Measurements from ENCODE around the gene TIFAB.

TIFAB gene

DNA sequence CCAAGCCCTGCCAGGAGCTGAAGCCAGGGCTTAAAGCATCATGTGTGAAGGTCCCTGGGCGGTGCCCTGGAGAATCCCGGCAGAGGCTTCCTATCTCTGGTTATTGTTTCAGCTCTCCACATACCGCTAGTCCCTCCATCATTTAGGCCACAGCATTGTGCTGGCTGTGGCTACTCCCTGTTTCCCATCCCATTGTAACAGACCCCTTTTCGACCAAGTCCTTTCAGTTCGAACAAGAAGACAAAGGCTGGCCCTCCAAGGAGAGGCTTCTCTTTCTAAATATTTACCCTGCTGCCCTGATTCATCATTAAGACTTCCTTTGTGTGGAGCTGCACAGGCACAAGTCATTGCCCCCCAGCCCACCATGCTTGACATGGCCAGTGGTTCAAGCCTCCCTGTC lies 42.0 kb upstream of the TIFAB start:
- Histone ChIP-seq H4K20me1 (ENCODE audit: control insufficient read depth, insufficient read depth, low read depth, low read length) (no peaks in the 10 kb centered on the region), H3K9me2 (replicated peaks; ENCODE audit: control insufficient read depth, low read length) (no peaks in the 10 kb centered on the region), H3K79me2 (ENCODE audit: control insufficient read depth, low read length) (no peaks in the 10 kb centered on the region), H3K4me2 (ENCODE audit: low read length) (no peak overlapping the region), H3K27me3 (ENCODE audit: control insufficient read depth, low read length) (peaks cover 54% of the 10 kb centered on the region), H3F3A (ENCODE audit: control insufficient read depth, insufficient read depth) (no peaks in the 10 kb centered on the region), H3K36me3 (ENCODE audit: control insufficient read depth, low read length) (no peaks in the 10 kb centered on the region), H3K4me1 (ENCODE audit: control insufficient read depth, low read length) (no peaks in the 10 kb centered on the region), H3K27ac (ENCODE audit: low read depth, low read length) (no peak overlapping the region), H3K4me3 (ENCODE audit: low read length) (no peak overlapping the region), H3K9me3 (ENCODE audit: control insufficient read depth, insufficient read depth, low read length) (no peaks in the 10 kb centered on the region)
- TF ChIP-seq, protein P1, sequence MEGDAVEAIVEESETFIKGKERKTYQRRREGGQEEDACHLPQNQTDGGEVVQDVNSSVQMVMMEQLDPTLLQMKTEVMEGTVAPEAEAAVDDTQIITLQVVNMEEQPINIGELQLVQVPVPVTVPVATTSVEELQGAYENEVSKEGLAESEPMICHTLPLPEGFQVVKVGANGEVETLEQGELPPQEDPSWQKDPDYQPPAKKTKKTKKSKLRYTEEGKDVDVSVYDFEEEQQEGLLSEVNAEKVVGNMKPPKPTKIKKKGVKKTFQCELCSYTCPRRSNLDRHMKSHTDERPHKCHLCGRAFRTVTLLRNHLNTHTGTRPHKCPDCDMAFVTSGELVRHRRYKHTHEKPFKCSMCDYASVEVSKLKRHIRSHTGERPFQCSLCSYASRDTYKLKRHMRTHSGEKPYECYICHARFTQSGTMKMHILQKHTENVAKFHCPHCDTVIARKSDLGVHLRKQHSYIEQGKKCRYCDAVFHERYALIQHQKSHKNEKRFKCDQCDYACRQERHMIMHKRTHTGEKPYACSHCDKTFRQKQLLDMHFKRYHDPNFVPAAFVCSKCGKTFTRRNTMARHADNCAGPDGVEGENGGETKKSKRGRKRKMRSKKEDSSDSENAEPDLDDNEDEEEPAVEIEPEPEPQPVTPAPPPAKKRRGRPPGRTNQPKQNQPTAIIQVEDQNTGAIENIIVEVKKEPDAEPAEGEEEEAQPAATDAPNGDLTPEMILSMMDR (IDR thresholded peaks at IDR 0.05; ENCODE audit: low read depth, low read length, poor library complexity, severe bottlenecking), result no peak
- TF ChIP-seq EZH2phosphoT487 (IDR thresholded peaks at IDR 0.05; ENCODE audit: borderline replicate concordance, low read length), result no peak

DNA sequence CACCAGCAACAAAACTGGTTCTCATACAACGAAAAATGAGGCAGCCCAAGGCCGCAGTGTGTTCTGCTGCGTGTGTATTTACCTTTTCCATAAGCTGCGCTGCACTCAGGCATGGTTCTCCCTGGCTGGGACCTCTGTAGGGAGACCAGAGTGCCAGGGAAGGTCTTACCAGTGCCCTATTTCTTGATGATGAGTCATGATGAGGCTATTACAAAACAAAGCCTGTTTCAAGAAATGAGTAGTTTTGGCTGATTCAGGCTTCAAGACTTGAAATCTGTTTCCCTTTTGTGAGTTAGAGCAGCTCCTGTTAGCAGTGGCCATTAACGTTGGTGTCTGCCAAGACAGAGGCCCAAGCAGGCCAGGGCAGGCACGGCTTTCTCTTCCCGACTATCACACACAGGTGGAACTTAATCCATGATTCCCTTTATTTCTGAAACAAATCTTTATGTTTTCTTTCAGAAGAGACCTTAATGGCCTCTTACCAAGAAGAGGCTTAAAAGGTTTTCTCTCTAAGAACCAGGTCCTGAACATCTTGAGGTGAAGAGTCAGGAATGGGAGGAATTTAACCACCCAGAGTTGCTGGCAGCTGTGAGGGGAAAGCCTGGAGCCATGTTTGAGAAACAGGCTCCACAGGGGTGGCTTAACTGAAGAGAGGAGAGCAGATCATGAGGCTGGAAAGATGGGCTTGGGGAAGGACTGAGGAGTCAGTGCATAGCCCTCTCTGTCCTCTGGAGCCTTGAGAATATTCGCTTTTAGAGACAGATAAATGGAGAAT lies 41.4 kb upstream of the TIFAB start:
- Histone ChIP-seq H3K79me2 (ENCODE audit: control insufficient read depth, low read length) (no peaks in the 10 kb centered on the region), H3K4me2 (ENCODE audit: low read length) (no peak overlapping the region), H3K27ac (ENCODE audit: low read depth, low read length) (no peak overlapping the region), H3K9me3 (ENCODE audit: control insufficient read depth, insufficient read depth, low read length) (no peaks in the 10 kb centered on the region), H3K4me3 (ENCODE audit: low read length) (no peak overlapping the region), H3F3A (ENCODE audit: control insufficient read depth, insufficient read depth) (no peaks in the 10 kb centered on the region), H4K20me1 (ENCODE audit: control insufficient read depth, insufficient read depth, low read depth, low read length) (no peaks in the 10 kb centered on the region), H3K4me1 (ENCODE audit: control insufficient read depth, low read length) (no peaks in the 10 kb centered on the region), H3K27me3 (ENCODE audit: control insufficient read depth, low read length) (peaks cover 54% of the 10 kb centered on the region), H3K36me3 (ENCODE audit: control insufficient read depth, low read length) (no peaks in the 10 kb centered on the region), H3K9me2 (replicated peaks; ENCODE audit: control insufficient read depth, low read length) (no peaks in the 10 kb centered on the region)
- TF ChIP-seq, protein P1 (IDR thresholded peaks at IDR 0.05; ENCODE audit: low read depth, low read length, poor library complexity, severe bottlenecking), result no peak
- TF ChIP-seq EZH2phosphoT487 (IDR thresholded peaks at IDR 0.05; ENCODE audit: borderline replicate concordance, low read length), result no peak

- Histone ChIP-seq H3K27me3 (ENCODE audit: control insufficient read depth, low read length) (peaks cover 62% of the 10 kb centered on the region), H3K4me3 (ENCODE audit: low read length) (no peak overlapping the region), H3K36me3 (ENCODE audit: control insufficient read depth, low read length) (no peaks in the 10 kb centered on the region), H3K79me2 (ENCODE audit: control insufficient read depth, low read length) (no peaks in the 10 kb centered on the region), H3F3A (ENCODE audit: control insufficient read depth, insufficient read depth) (no peaks in the 10 kb centered on the region), H4K20me1 (ENCODE audit: control insufficient read depth, insufficient read depth, low read depth, low read length) (no peaks in the 10 kb centered on the region), H3K9me2 (replicated peaks; ENCODE audit: control insufficient read depth, low read length) (no peaks in the 10 kb centered on the region), H3K27ac (ENCODE audit: low read depth, low read length) (no peak overlapping the region), H3K4me1 (ENCODE audit: control insufficient read depth, low read length) (no peaks in the 10 kb centered on the region), H3K4me2 (ENCODE audit: low read length) (no peak overlapping the region), H3K9me3 (ENCODE audit: control insufficient read depth, insufficient read depth, low read length) (no peaks in the 10 kb centered on the region)
- TF ChIP-seq EZH2phosphoT487 (IDR thresholded peaks at IDR 0.05; ENCODE audit: borderline replicate concordance, low read length), result no peak
- TF ChIP-seq, protein P1 (IDR thresholded peaks at IDR 0.05; ENCODE audit: low read depth, low read length, poor library complexity, severe bottlenecking), result no peak
Measured at GRCh38 chr5:135492319-135492626, 40.1 kb upstream of the TIFAB start.
